T-cell (primary cell): ENCODE measurements around the gene PPP1R9A. TPM values are rescaled to one million over a fixed set of nuclear protein-coding genes. Genes with fewer than 3 reads are reported as not detected.

Experiments
- ATAC-seq, 4 experiments: fragments of 200-7000 bp in 3 of 4; fragments of 150-1000 bp in 1 of 4; cut with Tn5 transposase; replicated peaks in 1 of 4; 1 replicate in 3 of 4; 2 replicates in 1 of 4; pipeline ENCODE4 v1.10.0; 2021; ENCODE audit warnings: moderate library complexity in 3 of 4, mild to moderate bottlenecking in 2 of 4, moderate number of reproducible peaks in 1 of 4
- CTCF ChIA-PET, 2 donors: fragments of 300-600 bp; sonication (Branson Sonifier 250); formaldehyde crosslinking; loops; one replicate each; lab custom pipeline; 2022; ENCODE audit warnings: antibody characterized with exemption in 2 of 2; lab: Charles Lee
- POLR2A ChIA-PET, 2 donors: fragments of 300-600 bp; sonication (Branson Sonifier 250); formaldehyde crosslinking; loops; one replicate each; lab custom pipeline; 2022; ENCODE audit warnings: antibody characterized with exemption in 2 of 2; lab: Charles Lee
- DNase-seq, 35 experiments: peaks; one replicate each; pipeline versions ENCODE4 v3.0.0 to v3.0.0-alpha.2; 2013 to 2023
- H3K27ac ChIP-seq: one replicate; pipeline ENCODE4 v1.5.1; 2013; ENCODE audit warnings: low read length
- H3K27me3 ChIP-seq, 2 experiments: replicated peaks in 1 of 2; 1 replicate in 1 of 2; 2 replicates in 1 of 2; pipeline versions ENCODE4 v1.6.1 to v1.7.0; 2013; ENCODE audit warnings: low read length in 1 of 2, mixed read lengths in 1 of 2; ENCODE audit not compliant: control insufficient read depth in 2 of 2, insufficient read depth in 2 of 2; ENCODE audit errors: extremely low read depth in 1 of 2
- H3K36me3 ChIP-seq, 2 donors: 1 replicate in 1 of 2; 2 replicates in 1 of 2; pipeline versions ENCODE4 v1.6.1 to v1.7.0; 2013; ENCODE audit warnings: low read length in 1 of 2; ENCODE audit not compliant: control insufficient read depth in 2 of 2, insufficient read depth in 1 of 2; ENCODE audit errors: extremely low read depth in 1 of 2
- H3K4me1 ChIP-seq, 2 experiments: 1 replicate in 1 of 2; 2 replicates in 1 of 2; pipeline versions ENCODE4 v1.6.1 to v1.7.0; 2013; ENCODE audit warnings: low read length in 2 of 2, mixed read lengths in 1 of 2; ENCODE audit not compliant: insufficient read depth in 2 of 2, control insufficient read depth in 1 of 2; ENCODE audit errors: extremely low read depth in 1 of 2
- H3K4me3 ChIP-seq, 2 donors: 1 replicate in 1 of 2; 2 replicates in 1 of 2; pipeline versions ENCODE4 v1.5.1 to v1.7.0; 2013; ENCODE audit warnings: mild to moderate bottlenecking in 2 of 2, low read length in 1 of 2, moderate library complexity in 1 of 2; ENCODE audit not compliant: control insufficient read depth in 1 of 2; ENCODE audit errors: extremely low read depth in 1 of 2
- H3K9me3 ChIP-seq: 2 replicates; pipeline ENCODE4 v1.7.0; 2013
- H3K27ac Mint-ChIP-seq, 2 donors: one replicate each; pipeline ENCODE4 v1.8.0; 2020 to 2021; ENCODE audit warnings: mild to moderate bottlenecking in 2 of 2, mixed read lengths in 2 of 2
- H3K27me3 Mint-ChIP-seq, 2 donors: one replicate each; pipeline ENCODE4 v1.8.0; 2021 to 2022; ENCODE audit warnings: mixed read lengths in 2 of 2
- H3K36me3 Mint-ChIP-seq: one replicate; pipeline ENCODE4 v1.8.0; 2021; ENCODE audit warnings: mixed read lengths
- H3K4me1 Mint-ChIP-seq, 3 donors: one replicate each; pipeline ENCODE4 v1.8.0; 2020 to 2022; ENCODE audit warnings: mixed read lengths in 3 of 3, mild to moderate bottlenecking in 1 of 3
- H3K4me3 Mint-ChIP-seq, 3 donors: one replicate each; pipeline ENCODE4 v1.8.0; 2020 to 2022; ENCODE audit warnings: mild to moderate bottlenecking in 3 of 3, mixed read lengths in 3 of 3, moderate library complexity in 3 of 3
- H3K9me3 Mint-ChIP-seq, 3 donors: one replicate each; pipeline ENCODE4 v1.8.0; 2020 to 2022; ENCODE audit warnings: mixed read lengths in 3 of 3
- WGBS: methylation state at CpG from one replicate; pipeline ENCODE4 v1.1.5; 2013; ENCODE audit warnings: missing lambda C conversion rate; ENCODE audit not compliant: insufficient coverage; 5-methylcytosine and 5-hydroxymethylcytosine counted together
- total RNA-seq, 35 experiments: library from RNA in 6 of 35; stranded (reverse) in 6 of 35; fragments of 120-200 nt in 1 of 35; gene quantifications; one replicate each; pipeline versions ENCODE4 v1.2.1 to v1.2.4 and lab custom pipeline; 2013 to 2026

Gene PPP1R9A
- total RNA-seq, 5 donors from 2014 or later (not counting 1 experiment from before 2014, with no cell fraction given): 0.10 to 0.23 (median 0.13) TPM; not detected in 2

DNA sequence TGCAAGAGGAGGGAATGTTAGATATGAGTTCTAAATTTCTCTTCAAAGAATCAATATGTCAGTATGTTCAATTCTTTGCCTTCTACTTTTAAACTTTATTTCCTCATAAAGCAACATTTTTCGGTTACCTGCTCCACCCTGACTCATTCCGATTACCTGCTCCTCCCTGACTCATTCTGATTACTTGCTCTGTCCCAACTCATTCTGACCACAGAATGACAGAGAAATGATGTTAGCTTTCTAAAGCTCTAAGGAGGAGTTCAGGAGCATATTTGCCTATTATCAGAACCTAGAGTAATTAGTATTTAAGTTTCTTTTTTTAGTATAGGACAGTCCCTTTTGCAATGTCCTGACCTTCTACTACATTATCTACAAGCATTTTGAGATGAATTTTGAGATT is 24.5 kb upstream of the PPP1R9A start:
- H3K9me3 ChIP-seq: no peaks in the 10 kb centered on the region

DNA sequence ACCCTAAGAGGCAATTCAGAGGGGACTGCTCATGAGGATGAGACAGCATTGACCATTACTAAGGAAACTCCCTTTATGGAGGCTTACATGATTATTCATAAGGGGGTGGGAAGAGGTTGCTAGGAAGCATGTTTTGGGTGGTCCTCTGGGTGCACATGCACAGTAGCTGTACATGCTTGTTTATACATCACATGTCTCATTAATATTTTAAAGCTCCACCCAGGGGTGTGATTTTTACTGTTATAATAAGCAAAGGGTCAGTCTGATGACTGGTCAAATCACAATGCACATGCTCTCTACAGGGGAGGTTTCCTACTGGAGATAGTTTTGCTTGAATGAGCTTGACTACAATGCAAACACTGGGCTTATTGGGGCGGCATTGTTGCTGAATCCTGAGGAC is 23.8 kb upstream of the PPP1R9A start:
- Histone ChIP-seq H3K4me1 (no peaks in the 10 kb centered on the region), H3K36me3 (no peaks in the 10 kb centered on the region), H3K9me3 (no peaks in the 10 kb centered on the region), H3K4me3 (no peak overlapping the region), H3K27me3 (peaks cover 0 to 8% of the 10 kb centered on the region in 2 experiments), H3K27ac (no peak overlapping the region)
- no peaks in the 10 kb centered on the region for H3K4me1 Mint-ChIP-seq
- no peak overlapping the region for H3K4me3 Mint-ChIP-seq
- WGBS: no CpG with 5 or more reads among the region's 1 CpG
- H3K27me3 Mint-ChIP-seq: peaks cover 0 to 17% of the 10 kb centered on the region in 2 donors
- ChIA-PET POLR2A (no interaction called here), CTCF (interaction anchor here in 1 of 2 donors (0.7 kb wide), 1 partner anchor 141 kb away, joined by 7 read pairs; no protein-coding TSS in a partner anchor)
- ATAC-seq: no peak
- no peaks in the 10 kb centered on the region for H3K36me3 Mint-ChIP-seq
- DNase-seq: no peak
- peaks cover 0 to under 1% (median under 1%) of the 10 kb centered on the region in 3 donors for H3K9me3 Mint-ChIP-seq
- H3K27ac Mint-ChIP-seq: no peak overlapping the region

More for the DNA sequence above, 24.5 kb upstream of the PPP1R9A start:
- DNase-seq (no peak), ATAC-seq (no peak)
- H3K36me3 Mint-ChIP-seq: no peaks in the 10 kb centered on the region
- no peaks in the 10 kb centered on the region for H3K36me3 ChIP-seq
- peaks cover 0 to 8% of the 10 kb centered on the region in 2 experiments for H3K27me3 ChIP-seq
- H3K4me1 ChIP-seq: no peaks in the 10 kb centered on the region
- peaks cover under 1 to 8% (median 5%) of the 10 kb centered on the region in 3 donors for H3K9me3 Mint-ChIP-seq
- H3K27ac Mint-ChIP-seq: no peak overlapping the region
- no peak overlapping the region for H3K4me3 ChIP-seq
- no peak overlapping the region for H3K4me3 Mint-ChIP-seq
- WGBS: no CpG with 5 or more reads among the region's 2 CpGs
- H3K27ac ChIP-seq: no peak overlapping the region
- peaks cover 0 to 17% of the 10 kb centered on the region in 2 donors for H3K27me3 Mint-ChIP-seq
- ChIA-PET CTCF (interaction anchor here in 1 of 2 donors (0.6 kb wide), 1 partner anchor 1200 kb away, joined by 5 read pairs; no protein-coding TSS in a partner anchor), POLR2A (no interaction called here)
- no peaks in the 10 kb centered on the region for H3K4me1 Mint-ChIP-seq

DNA sequence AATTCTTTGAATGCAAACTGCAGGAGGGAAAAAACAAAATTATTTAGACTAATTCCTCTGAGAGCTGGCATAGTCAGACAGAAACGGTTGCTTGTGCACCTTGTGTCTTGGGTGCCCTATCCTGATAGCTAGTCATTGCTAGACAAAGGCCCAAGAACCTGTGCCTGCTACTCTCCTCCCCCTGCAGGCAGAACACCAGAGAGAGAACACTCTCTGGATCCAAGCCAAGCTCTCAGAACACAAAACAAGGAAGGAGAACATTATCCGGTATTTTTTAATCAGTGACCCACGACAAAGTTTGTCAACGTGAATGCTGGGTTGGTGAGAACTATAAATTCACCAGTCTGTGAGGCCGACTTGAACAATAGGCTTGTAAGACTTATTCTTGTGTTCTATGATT is 18.8 kb upstream of the PPP1R9A start:
- no peaks in the 10 kb centered on the region for H3K4me1 ChIP-seq
- CTCF ChIA-PET: interaction anchor here in 1 of 2 donors (0.5 kb wide), 1 partner anchor 320 kb away, joined by 5 read pairs; no protein-coding TSS in a partner anchor
- no peak for ATAC-seq

DNA sequence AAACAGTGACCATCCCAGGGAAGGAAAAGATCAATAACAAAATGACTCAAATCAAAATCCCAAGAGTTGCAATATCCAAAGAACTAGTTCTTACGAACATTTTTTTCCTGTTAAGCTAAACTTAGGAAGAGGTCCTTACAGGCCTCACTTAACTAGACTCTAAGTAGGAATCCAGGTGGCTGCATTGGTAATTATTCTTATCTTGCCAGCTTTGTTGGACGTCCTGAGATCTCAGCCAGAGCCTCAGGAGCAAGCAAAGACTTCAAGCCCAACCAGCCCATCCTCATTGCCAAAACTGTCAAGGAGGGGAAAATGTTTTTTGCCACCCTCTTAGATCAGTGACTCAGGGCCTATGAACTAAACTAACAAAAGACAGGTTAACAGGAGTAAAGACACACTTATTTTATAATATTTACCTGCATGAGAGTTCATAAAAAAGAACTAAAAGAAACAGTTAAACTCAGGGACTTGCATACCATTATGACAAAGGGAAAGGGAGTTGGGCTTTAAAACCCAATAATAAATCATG is 18.3 kb upstream of the PPP1R9A start:
- Histone ChIP-seq H3K27me3 (peaks cover 0 to 8% of the 10 kb centered on the region in 2 experiments), H3K4me3 (no peak overlapping the region), H3K27ac (no peak overlapping the region), H3K36me3 (no peaks in the 10 kb centered on the region), H3K4me1 (no peaks in the 10 kb centered on the region), H3K9me3 (no peaks in the 10 kb centered on the region)
- no CpG with 5 or more reads among the region's 2 CpGs for WGBS
- Mint-ChIP-seq H3K27ac (no peak overlapping the region), H3K4me3 (no peak overlapping the region), H3K9me3 (no peaks in the 10 kb centered on the region), H3K36me3 (no peaks in the 10 kb centered on the region), H3K4me1 (no peaks in the 10 kb centered on the region), H3K27me3 (peaks cover 0 to 17% of the 10 kb centered on the region in 2 donors)
- POLR2A ChIA-PET: no interaction called here
- ATAC-seq: no peak
- CTCF ChIA-PET: no interaction called here
- DNase-seq: no peak

More for the DNA sequence above, 18.8 kb upstream of the PPP1R9A start:
- no peak overlapping the region for H3K4me3 ChIP-seq
- peaks cover 0 to 8% of the 10 kb centered on the region in 2 experiments for H3K27me3 ChIP-seq
- no peak overlapping the region for H3K27ac ChIP-seq
- POLR2A ChIA-PET: no interaction called here
- 27% methylated on average over 3 of the region's 5 CpGs for WGBS
- Mint-ChIP-seq H3K36me3 (no peaks in the 10 kb centered on the region), H3K9me3 (no peaks in the 10 kb centered on the region), H3K4me3 (no peak overlapping the region), H3K27me3 (peaks cover 0 to 17% of the 10 kb centered on the region in 2 donors), H3K27ac (no peak overlapping the region), H3K4me1 (no peaks in the 10 kb centered on the region)
- no peaks in the 10 kb centered on the region for H3K36me3 ChIP-seq
- H3K9me3 ChIP-seq: no peaks in the 10 kb centered on the region
- DNase-seq: no peak

DNA sequence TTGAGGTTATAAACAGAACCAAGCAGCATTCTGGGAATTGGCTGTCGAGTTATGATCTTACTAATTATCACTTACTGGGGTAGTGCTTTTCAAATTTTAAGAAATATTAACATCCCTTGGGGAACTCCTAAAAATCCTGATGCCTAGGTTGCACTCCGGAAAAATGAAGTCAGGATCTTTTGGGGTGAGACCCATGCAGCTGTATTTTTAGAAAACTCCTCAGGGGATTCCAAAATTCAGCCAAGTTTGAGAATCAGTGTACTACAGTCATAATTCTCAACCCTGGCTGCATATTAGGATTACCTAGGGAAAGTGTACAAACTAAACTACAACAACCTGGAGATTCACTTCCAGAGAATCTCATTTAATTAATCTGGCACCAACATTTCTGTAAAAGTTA is 17.2 kb upstream of the PPP1R9A start:
- no peak overlapping the region for H3K27ac Mint-ChIP-seq
- Histone ChIP-seq H3K9me3 (no peaks in the 10 kb centered on the region), H3K4me1 (no peaks in the 10 kb centered on the region), H3K4me3 (no peak overlapping the region), H3K27ac (no peak overlapping the region), H3K27me3 (peaks cover 0 to 8% of the 10 kb centered on the region in 2 experiments), H3K36me3 (no peaks in the 10 kb centered on the region)
- DNase-seq (no peak), ATAC-seq (no peak)
- WGBS: no CpG with 5 or more reads among the region's 2 CpGs
- no peak overlapping the region for H3K4me3 Mint-ChIP-seq
- ChIA-PET POLR2A (no interaction called here), CTCF (no interaction called here)
- no peaks in the 10 kb centered on the region for H3K4me1 Mint-ChIP-seq
- peaks cover 0 to 9% of the 10 kb centered on the region in 2 donors for H3K27me3 Mint-ChIP-seq
- no peaks in the 10 kb centered on the region for H3K36me3 Mint-ChIP-seq
- no peaks in the 10 kb centered on the region for H3K9me3 Mint-ChIP-seq

DNA sequence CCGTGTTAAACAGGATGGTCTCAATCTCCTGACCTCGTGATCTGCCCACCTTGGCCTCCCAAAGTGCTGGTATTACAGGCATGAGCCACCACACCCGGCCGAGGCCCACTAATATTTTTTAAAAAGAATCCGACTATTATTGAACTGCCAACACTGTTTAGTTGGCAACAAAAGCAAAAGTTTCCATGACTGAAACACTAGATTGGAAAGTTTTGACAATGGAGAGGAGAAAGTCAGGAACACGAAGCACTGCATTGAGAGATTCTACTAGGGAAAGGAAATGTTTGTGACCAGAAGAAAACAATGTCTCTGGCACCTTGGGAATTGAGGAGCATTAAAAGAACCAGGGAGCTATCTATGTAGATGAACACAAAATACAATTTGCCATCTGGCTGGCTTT is 13.7 kb upstream of the PPP1R9A start:
- H3K36me3 Mint-ChIP-seq: no peaks in the 10 kb centered on the region
- Histone ChIP-seq H3K27me3 (no peaks in the 10 kb centered on the region), H3K4me1 (no peaks in the 10 kb centered on the region), H3K4me3 (no peak overlapping the region), H3K36me3 (no peaks in the 10 kb centered on the region), H3K9me3 (no peaks in the 10 kb centered on the region), H3K27ac (no peak overlapping the region)
- ChIA-PET POLR2A (interaction anchor here in 1 of 2 donors (0.5 kb wide), 1 partner anchor 12 kb away, joined by 3 read pairs; no protein-coding TSS in a partner anchor), CTCF (no interaction called here)
- no peaks in the 10 kb centered on the region for H3K27me3 Mint-ChIP-seq
- H3K9me3 Mint-ChIP-seq: no peaks in the 10 kb centered on the region
- ATAC-seq (no peak), DNase-seq (no peak)
- H3K4me3 Mint-ChIP-seq: no peak overlapping the region
- no peaks in the 10 kb centered on the region for H3K4me1 Mint-ChIP-seq
- H3K27ac Mint-ChIP-seq: no peak overlapping the region
- WGBS: 85% methylated on average over 6 of the region's 6 CpGs
